Lung (tissue), 16 donors: Measurements from ENCODE around the gene POLH. TPM values are rescaled to one million over a fixed set of nuclear protein-coding genes. Genes with fewer than 3 reads are reported as not detected.
"Not testable (repeated sequence)": the region's sequence is repeated elsewhere in the genome, so short reads cannot be mapped to it uniquely, and the experiment has no call there.

ENCODE experiments used
- ATAC-seq: fragments of 200-7000 bp; cut with Tn5 transposase; one replicate; pipeline ENCODE4 v1.9.1; 2020; ENCODE audit warnings: moderate number of reproducible peaks; ENCODE audit not compliant: insufficient read depth, low FRiP score
- DNase-seq, 3 donors: peaks; one replicate each; pipeline ENCODE4 v3.0.0-alpha.2; 2013 to 2017
- H3K27ac ChIP-seq, 2 donors: one replicate each; pipeline ENCODE4 v1.5.1; 2013; ENCODE audit warnings: mild to moderate bottlenecking in 2 of 2, moderate library complexity in 2 of 2, control low read depth in 1 of 2, inconsistent platforms in 1 of 2, low read depth in 1 of 2, low read length in 1 of 2
- H3K27me3 ChIP-seq, 3 donors: one replicate each; pipeline ENCODE4 v1.5.1; 2013; ENCODE audit warnings: low read length in 2 of 3; ENCODE audit not compliant: control insufficient read depth in 3 of 3, insufficient read depth in 3 of 3
- H3K36me3 ChIP-seq, 4 donors: one replicate each; pipeline ENCODE4 v1.5.1; 2013; ENCODE audit warnings: low read length in 4 of 4, mild to moderate bottlenecking in 1 of 4, moderate library complexity in 1 of 4; ENCODE audit not compliant: control insufficient read depth in 4 of 4, insufficient read depth in 4 of 4
- H3K4me1 ChIP-seq, 5 donors: one replicate each; pipeline ENCODE4 v1.5.1; 2013; ENCODE audit warnings: low read length in 5 of 5, mild to moderate bottlenecking in 2 of 5, moderate library complexity in 1 of 5; ENCODE audit not compliant: control insufficient read depth in 5 of 5, insufficient read depth in 5 of 5
- H3K4me3 ChIP-seq: one replicate; pipeline ENCODE4 v1.5.1; 2013; ENCODE audit warnings: mild to moderate bottlenecking, control low read depth, moderate library complexity
- H3K9ac ChIP-seq, 2 donors: one replicate each; pipeline ENCODE4 v1.5.1; 2013; ENCODE audit warnings: low read length in 2 of 2, control low read depth in 1 of 2; ENCODE audit not compliant: insufficient read depth in 1 of 2
- H3K9me3 ChIP-seq, 4 donors: one replicate each; pipeline ENCODE4 v1.5.1; 2013; ENCODE audit warnings: low read length in 3 of 4, mild to moderate bottlenecking in 1 of 4, moderate library complexity in 1 of 4; ENCODE audit not compliant: control insufficient read depth in 4 of 4, insufficient read depth in 3 of 4
- CTCF ChIP-seq: IDR thresholded peaks from 2 replicates; pipeline ENCODE4 v1.5.1; 2012; ENCODE audit warnings: mild to moderate bottlenecking; ENCODE audit errors: control extremely low read depth, extremely low read depth
- WGBS, 2 donors: extraction: QIAGEN DNeasy Blood & Tissue Kit; methylation state at CpG; one replicate each; pipeline ENCODE4 v1.1.7; 2013; 5-methylcytosine and 5-hydroxymethylcytosine counted together
- long read RNA-seq, 5 donors: transcript quantifications; one replicate each; lab custom pipeline, GENCODE V29; 2026
- polyA plus RNA-seq, 2 donors: library from polyadenylated mRNA; stranded (reverse); fragments of 200-250 nt; gene quantifications; one replicate each; pipeline ENCODE4 v1.2.1, GENCODE V29; 2013
- total RNA-seq, 2 donors: library from RNA; depleted of rRNA in 1 of 2; stranded (reverse); fragments of >200 nt in 1 of 2; gene quantifications; one replicate each; pipeline ENCODE4 v1.2.1, GENCODE V29; 2014 to 2021
- donor health status: control.
- donor health status: control.
- donor health status: Bipolar disorder and iron deficiency.
- donor health status: healthy.
- donor health status: DM: yes; HTN: yes; CAD: no.

POLH gene
- total RNA-seq (10 to 100 TPM; 10.1 to 27.3 TPM), polyA plus RNA-seq (1 to 10 TPM; 4.0 to 4.8 TPM)
- long read RNA-seq, donor 1, transcript POLH-202 (11 exons, 3,540 nt) = major isoform, 5 of 6 reads
- long read RNA-seq, donor 1, partial matches to known transcripts = 0 of 6 reads
- long read RNA-seq, donor 1, other reads (novel, unspliced or antisense) = 0 of 6 reads
- long read RNA-seq, donor 2, partial matches to known transcripts = 0 of 1 reads
- long read RNA-seq, donor 2, other reads (novel, unspliced or antisense) = 0 of 1 reads
- long read RNA-seq, donor 3, partial matches to known transcripts = 0 of 3 reads
- long read RNA-seq, donor 3, other reads (novel, unspliced or antisense) = 0 of 3 reads
- long read RNA-seq, donor 4, partial matches to known transcripts = 0 of 1 reads
- long read RNA-seq, donor 4, other reads (novel, unspliced or antisense) = 0 of 1 reads
- long read RNA-seq, donor 5, partial matches to known transcripts = 0 of 3 reads
- long read RNA-seq, donor 5, other reads (novel, unspliced or antisense) = 0 of 3 reads

GRCh38 chr6:43575772-43576551 lies at the start of gene POLH, which contains the start of gene XPO5:
Gene POLH (plus strand): TSS chr6:43576185. CDS start chr6:43582320, 6,135 bp downstream.
Gene XPO5 (minus strand): TSS chr6:43576038. CDS start chr6:43575864, 174 bp downstream.
- peak within 1 kb of the TSS; percentile 71 to 93 for H3K27ac ChIP-seq
- DNase-seq = peak; percentile 91 to 95 (median 91)
- peaks cover 0 to 15% (median 6%) of the 10 kb centered on the region in 5 donors for H3K4me1 ChIP-seq
- peak within 1 kb of the TSS; percentile 39 to 56 for H3K9ac ChIP-seq
- ATAC-seq = peak; percentile 97
- peak within 1 kb of the TSS; percentile 100 for H3K4me3 ChIP-seq
- TF ChIP-seq CTCF = no peak
- H3K9me3 ChIP-seq = no peaks in the 10 kb centered on the region
- peaks cover 5 to 10% (median 9%) of the 10 kb centered on the region in 4 donors for H3K36me3 ChIP-seq
- WGBS, 2 donors = 1% methylated on average over 56 to 76 of the region's 76 CpGs
- H3K27me3 ChIP-seq = no peaks in the 10 kb centered on the region

- peaks cover 13 to 38% (median 30%) of the 10 kb centered on the region in 4 donors for H3K36me3 ChIP-seq
- ATAC-seq = no peak
- no peak for TF ChIP-seq CTCF
- H3K4me1 ChIP-seq = no peaks in the 10 kb centered on the region
- no peak overlapping the region for H3K4me3 ChIP-seq
- no peaks in the 10 kb centered on the region for H3K9me3 ChIP-seq
- DNase-seq = no peak
- WGBS, 2 donors = 90 to 91% methylated on average over 1 of the region's 1 CpG
- H3K27ac ChIP-seq = no peak overlapping the region
- no peak overlapping the region for H3K9ac ChIP-seq
- H3K27me3 ChIP-seq = no peaks in the 10 kb centered on the region
Measured at GRCh38 chr6:43532201-43532600, 43.8 kb upstream of the POLH start.

- WGBS, 2 donors = 96 to 98% methylated on average over 14 to 15 of the region's 17 CpGs
- H3K4me1 ChIP-seq = not testable (repeated sequence)
Measured at GRCh38 chr6:43538986-43539385, 37.0 kb upstream of the POLH start.

GRCh38 chr6:43539409-43539808 lies 36.6 kb upstream of the POLH start:
- not testable (repeated sequence) for H3K27ac ChIP-seq, ATAC-seq, H3K9me3 ChIP-seq, H3K4me3 ChIP-seq, DNase-seq, H3K4me1 ChIP-seq, H3K9ac ChIP-seq, H3K27me3 ChIP-seq
- peaks cover 3 to 14% (median 9%) of the 10 kb centered on the region in 4 donors for H3K36me3 ChIP-seq
- 97 to 98% methylated on average over 20 of the region's 20 CpGs for WGBS, 2 donors

More at GRCh38 chr6:43538986-43539385, 37.0 kb upstream of the POLH start:
- H3K9ac ChIP-seq, H3K27ac ChIP-seq, H3K4me3 ChIP-seq, H3K9me3 ChIP-seq, ATAC-seq, H3K27me3 ChIP-seq, DNase-seq: not testable (repeated sequence)
- H3K36me3 ChIP-seq = peaks cover 3 to 17% (median 9%) of the 10 kb centered on the region in 4 donors
